T-helper 2 cell (primary cell): ENCODE results near the gene RPL7L1.
"Not testable (repeated sequence)": the region's sequence is repeated elsewhere in the genome, so short reads cannot be mapped to it uniquely, and the experiment has no call there.

ENCODE experiments used
- DNase-seq, 5 experiments: peaks; one replicate each; pipeline versions ENCODE4 v3.0.0 to v3.0.0-alpha.2; 2012 to 2022

Gene RPL7L1

GRCh38 chr6:42891199-42891722 lies 11.8 kb downstream of the RPL7L1 start:
- no peak for DNase-seq

DNA sequence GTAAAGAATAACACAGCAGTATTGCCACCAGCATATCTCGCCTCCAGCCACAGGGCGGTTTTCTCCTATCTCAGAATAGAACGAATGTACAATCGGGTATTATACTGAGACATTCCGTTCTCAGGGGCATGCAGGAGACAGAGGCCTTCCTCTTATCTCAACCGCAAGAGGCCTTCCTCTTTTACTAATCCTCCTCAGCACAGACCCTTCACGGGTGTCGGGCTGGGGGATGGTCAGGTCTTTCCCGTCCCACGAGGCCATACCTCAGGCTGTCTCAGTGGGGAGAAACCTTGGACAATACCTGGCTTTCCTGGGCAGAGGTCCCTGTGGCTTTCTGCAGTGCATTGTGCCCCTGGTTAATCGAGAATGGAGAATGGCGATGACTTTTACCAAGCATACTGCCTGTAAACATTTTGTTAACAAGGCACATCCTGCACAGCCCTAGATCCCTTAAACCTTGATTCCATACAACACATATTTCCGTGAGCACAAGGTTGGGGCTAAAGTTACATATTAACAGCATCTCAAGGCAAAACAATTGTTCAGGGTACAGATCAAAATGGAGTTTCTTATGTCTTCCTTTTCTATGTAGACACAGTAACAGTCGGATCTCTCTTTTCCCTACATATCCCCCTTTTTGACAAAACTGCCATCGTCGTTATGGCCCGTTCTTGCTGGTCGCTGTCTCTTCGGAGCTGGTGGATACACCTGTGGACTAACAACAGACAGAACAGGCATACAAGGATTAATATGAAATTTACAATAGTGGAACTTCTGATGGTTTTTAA lies 14.8 kb downstream of the RPL7L1 start:
- not testable (repeated sequence) for DNase-seq

GRCh38 chr6:42896178-42896719 lies 16.8 kb downstream of the RPL7L1 start:
- no peak for DNase-seq

GRCh38 chr6:42898891-42899361 lies 19.5 kb downstream of the RPL7L1 start:
- DNase-seq = peak in 4 of 5 experiments; percentile 47 to 65 (median 51)

- no peak for DNase-seq
Observed at GRCh38 chr6:42899871-42900270, 20.5 kb downstream of the RPL7L1 start.

DNA sequence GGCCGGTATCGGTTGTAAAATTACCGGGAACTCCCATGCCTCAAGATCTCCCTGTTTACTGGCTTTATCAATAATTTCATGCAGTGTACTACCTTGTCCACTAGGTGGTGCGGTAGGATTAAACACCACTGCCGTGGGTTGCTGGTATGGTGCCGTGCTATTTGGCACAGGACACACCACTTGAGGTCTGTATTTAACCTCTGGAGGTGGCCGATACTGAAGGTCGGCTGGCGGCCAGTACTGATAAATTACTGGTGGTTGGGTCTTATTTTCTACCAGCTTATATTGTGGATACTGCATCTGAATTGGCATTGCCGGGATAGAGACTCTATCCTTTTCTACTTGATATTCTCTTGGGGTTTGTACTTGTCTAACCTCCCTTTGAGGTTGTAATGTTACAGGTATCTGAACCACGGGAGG lies 22.1 kb downstream of the RPL7L1 start:
- peak in 4 of 5 experiments; percentile 27 to 76 (median 53) for DNase-seq

GRCh38 chr6:42902429-42903263 lies 23.2 kb downstream of the RPL7L1 start:
- not testable (repeated sequence) for DNase-seq

DNA sequence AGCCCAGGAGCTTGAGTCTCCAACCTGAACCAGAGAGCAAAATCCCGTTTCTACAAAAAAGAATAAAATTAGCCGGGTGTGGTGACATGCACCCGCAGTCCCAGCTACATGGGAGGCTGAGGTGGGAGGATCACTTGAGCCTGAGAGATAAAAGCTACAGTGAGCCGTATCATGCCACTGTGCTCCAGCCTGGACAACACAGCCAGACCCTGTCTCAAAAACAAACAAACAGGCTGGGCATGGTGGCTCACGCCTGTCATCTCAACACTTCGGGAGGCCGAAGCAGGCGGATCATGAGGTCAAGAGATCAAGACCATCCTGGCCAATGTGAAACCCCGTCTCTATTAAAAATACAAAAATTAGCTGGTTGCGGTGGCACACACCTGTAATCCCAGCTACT lies 25.1 kb downstream of the RPL7L1 start:
- DNase-seq = no peak

DNA sequence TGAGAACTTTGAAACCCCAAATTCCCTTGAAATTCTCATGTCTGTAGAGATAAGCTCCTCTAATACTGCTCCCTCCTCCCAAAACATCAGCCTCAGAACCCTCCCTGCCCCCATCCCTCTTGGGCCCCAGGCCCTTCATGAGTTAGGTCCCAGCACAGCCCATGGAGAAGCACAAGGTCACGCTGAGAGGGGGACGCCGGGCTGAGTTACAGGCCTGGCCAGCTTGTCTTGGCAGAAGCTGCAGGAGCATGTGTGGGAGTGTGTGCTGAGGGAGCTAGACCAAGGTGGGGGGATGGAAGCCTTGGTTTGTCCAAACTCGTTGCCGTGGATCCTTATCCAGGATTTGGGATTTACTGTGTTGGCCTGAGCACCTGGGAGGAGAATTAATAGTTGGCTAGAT lies 27.9 kb downstream of the RPL7L1 start:
- no peak for DNase-seq

DNA sequence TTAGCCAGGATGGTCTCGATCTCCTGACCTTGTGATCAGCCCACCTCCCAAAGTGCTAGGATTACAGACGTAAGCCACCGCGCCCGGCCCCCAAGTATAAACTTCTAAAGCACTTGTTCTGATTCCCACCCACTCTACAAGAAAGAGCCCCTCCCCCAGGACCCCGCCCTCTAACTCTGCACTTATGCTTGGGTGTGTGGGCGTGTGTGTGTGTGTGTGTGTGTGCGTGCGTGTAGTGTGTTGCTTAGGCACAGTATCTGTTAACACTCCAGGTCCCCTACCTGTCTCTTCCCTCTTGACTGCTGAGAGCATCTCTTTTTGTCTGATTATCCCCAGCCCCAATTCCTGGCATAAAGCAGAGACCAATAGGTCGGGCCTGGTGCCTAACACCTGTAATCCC lies 30.4 kb downstream of the RPL7L1 start:
- DNase-seq = peak in 1 of 5 experiments; percentile 21

GRCh38 chr6:42911171-42912021 lies 32.0 kb downstream of the RPL7L1 start:
- DNase-seq = no peak

DNA sequence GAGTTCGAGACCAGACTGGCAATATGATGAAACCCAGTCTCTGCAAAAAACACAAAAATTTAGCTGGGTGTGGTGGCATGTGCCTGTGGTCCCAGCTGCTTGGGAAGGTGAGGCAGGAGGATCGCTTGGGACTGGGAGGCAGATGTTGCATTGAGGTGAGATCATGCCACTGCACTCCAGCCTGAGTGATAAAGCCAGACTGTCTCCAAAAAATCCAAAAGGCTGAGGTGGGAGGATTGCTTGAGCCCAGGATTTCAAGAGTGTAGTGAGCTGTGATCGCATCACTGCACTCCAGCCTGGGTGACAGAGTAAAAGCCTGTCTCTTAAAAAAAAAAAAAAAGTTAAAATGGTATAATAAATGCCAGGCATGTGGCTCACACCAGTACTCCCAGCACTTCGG lies 35.1 kb downstream of the RPL7L1 start:
- DNase-seq = no peak

- no peak for DNase-seq
Observed at GRCh38 chr6:42915732-42916131, 36.3 kb downstream of the RPL7L1 start, which contains the start of gene PTCRA. PTCRA (plus strand) TSS chr6:42916053; CDS start chr6:42916070, 17 bp downstream.

DNA sequence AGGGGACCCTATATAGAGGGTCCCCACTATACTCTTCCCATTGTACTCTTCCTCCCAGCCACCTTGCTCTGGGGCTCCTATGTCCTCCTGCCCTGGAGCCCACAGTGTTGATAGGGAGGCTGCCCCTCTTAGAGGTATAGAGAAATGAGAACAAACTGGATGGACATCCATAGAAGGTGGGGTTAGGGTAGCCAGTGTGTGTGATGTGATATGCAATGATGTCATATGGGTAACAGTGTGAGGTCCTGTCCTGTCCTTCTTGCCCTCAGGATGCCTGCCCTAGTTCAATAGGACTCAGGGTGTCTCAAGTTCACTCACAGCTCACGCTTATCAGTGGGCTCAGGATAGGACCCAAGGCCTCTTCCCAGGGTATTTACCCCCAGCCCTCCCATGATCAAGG lies 36.9 kb downstream of the RPL7L1 start:
- DNase-seq = no peak

GRCh38 chr6:42921801-42922200 lies 42.4 kb downstream of the RPL7L1 start:
- DNase-seq = no peak

- DNase-seq = no peak
Observed at GRCh38 chr6:42923666-42924065, 44.2 kb downstream of the RPL7L1 start.

DNA sequence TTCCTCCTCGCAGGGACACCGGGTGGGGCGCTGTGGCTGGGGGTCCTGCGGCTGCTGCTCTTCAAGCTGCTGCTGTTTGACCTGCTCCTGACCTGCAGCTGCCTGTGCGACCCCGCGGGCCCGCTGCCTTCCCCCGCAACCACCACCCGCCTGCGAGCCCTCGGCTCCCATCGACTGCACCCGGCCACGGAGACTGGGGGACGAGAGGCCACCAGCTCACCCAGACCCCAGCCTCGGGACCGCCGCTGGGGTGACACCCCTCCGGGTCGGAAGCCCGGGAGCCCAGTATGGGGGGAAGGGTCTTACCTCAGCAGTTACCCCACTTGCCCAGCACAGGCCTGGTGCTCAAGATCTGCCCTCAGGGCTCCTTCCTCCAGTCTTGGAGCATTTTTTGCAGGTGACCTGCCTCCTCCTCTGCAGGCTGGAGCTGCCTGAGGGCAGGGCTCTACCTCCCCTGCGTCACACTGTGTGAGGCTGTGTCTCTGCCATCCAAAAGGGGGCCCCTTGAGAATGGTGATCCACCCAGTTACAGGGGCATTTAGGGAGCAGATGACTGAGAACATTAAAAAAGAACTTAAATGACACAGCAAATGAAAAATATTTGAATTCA lies 45.9 kb downstream of the RPL7L1 start:
- DNase-seq = no peak

GRCh38 chr6:42928986-42929820 lies 49.8 kb downstream of the RPL7L1 start, which contains the start of gene CNPY3:
CNPY3 (plus strand) TSS chr6:42929480; CDS start chr6:42929571, 91 bp downstream.
- peak; percentile 85 to 99 (median 92) for DNase-seq

GRCh38 chr6:42929821-42930360 lies 50.5 kb downstream of the RPL7L1 start:
- peak in 4 of 5 experiments; percentile 37 to 85 (median 45) for DNase-seq

- DNase-seq = no peak
Observed at GRCh38 chr6:42932412-42932811, 53.0 kb downstream of the RPL7L1 start.
